Muscle layer of colon (tissue), 2 donors: Measurements from ENCODE around the gene PYGM.

ENCODE experiments used
- H3K27ac ChIP-seq: one replicate; pipeline ENCODE4 v1.7.0; 2013; ENCODE audit warnings: low read depth, mild to moderate bottlenecking, low read length, moderate library complexity
- H3K27me3 ChIP-seq, 2 donors: one replicate each; pipeline ENCODE4 v1.7.0; 2013; ENCODE audit warnings: low read length in 2 of 2, mild to moderate bottlenecking in 2 of 2; ENCODE audit not compliant: insufficient read depth in 2 of 2, control insufficient read depth in 1 of 2
- H3K36me3 ChIP-seq: one replicate; pipeline ENCODE4 v1.7.0; 2013; ENCODE audit warnings: mild to moderate bottlenecking, low read length; ENCODE audit not compliant: insufficient read depth
- H3K4me1 ChIP-seq: one replicate; pipeline ENCODE4 v1.7.0; 2013; ENCODE audit warnings: mild to moderate bottlenecking, low read length; ENCODE audit not compliant: insufficient read depth
- H3K4me3 ChIP-seq, 2 donors: one replicate each; pipeline ENCODE4 v1.7.0; 2013; ENCODE audit warnings: low read length in 2 of 2, low read depth in 1 of 2, mild to moderate bottlenecking in 1 of 2, moderate library complexity in 1 of 2
- H3K9ac ChIP-seq: one replicate; pipeline ENCODE4 v1.7.0; 2013; ENCODE audit warnings: low read length
- H3K9me3 ChIP-seq: one replicate; pipeline ENCODE4 v1.7.0; 2013; ENCODE audit warnings: mild to moderate bottlenecking, low read length
- donor health status: abdominal sarcoma.
- donor health status: Adenocarcinoma of cecum.

Gene PYGM

GRCh38 chr11:64735725-64736259 lies 24.0 kb downstream of the PYGM start:
- Histone ChIP-seq H3K27me3 (no peaks in the 10 kb centered on the region), H3K4me3 (no peak overlapping the region), H3K9me3 (no peaks in the 10 kb centered on the region), H3K27ac (no peak overlapping the region), H3K36me3 (peaks cover 39% of the 10 kb centered on the region), H3K4me1 (no peaks in the 10 kb centered on the region), H3K9ac (no peak overlapping the region)

- Histone ChIP-seq H3K27me3 (no peaks in the 10 kb centered on the region), H3K4me1 (no peaks in the 10 kb centered on the region), H3K27ac (no peak overlapping the region), H3K36me3 (peaks cover 44% of the 10 kb centered on the region), H3K9ac (no peak overlapping the region), H3K9me3 (no peaks in the 10 kb centered on the region), H3K4me3 (no peak overlapping the region)
These were observed 24.7 kb downstream of the PYGM start for GRCh38 chr11:64734811-64735724.

DNA sequence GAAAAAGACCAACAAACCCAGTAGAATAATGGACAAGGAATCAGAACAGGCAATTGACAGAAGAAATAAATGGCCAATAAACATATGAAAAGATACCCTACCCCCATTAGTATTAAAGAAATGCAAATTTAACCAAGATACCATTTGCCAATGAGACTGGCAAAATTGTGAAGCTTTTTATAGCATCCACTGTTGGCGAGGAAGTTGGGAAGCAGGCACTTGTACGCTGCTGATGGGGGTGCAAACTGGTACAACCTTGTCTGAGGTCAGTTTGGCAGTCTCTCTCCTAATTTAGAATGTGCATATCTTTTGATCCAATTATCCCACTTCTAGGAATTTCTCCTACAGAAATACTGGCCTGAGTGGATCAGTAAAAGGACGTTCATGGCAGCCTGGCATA lies 28.2 kb downstream of the PYGM start:
- no peak overlapping the region for H3K27ac ChIP-seq
- peaks cover 41% of the 10 kb centered on the region for H3K36me3 ChIP-seq

GRCh38 chr11:64729851-64730382 lies 29.9 kb downstream of the PYGM start:
- Histone ChIP-seq H3K36me3 (peaks cover 24% of the 10 kb centered on the region), H3K9ac (no peak overlapping the region), H3K9me3 (no peaks in the 10 kb centered on the region), H3K27ac (no peak overlapping the region), H3K27me3 (no peaks in the 10 kb centered on the region), H3K4me1 (no peaks in the 10 kb centered on the region), H3K4me3 (no peak overlapping the region)

More for the DNA sequence above, 28.2 kb downstream of the PYGM start:
- H3K9ac ChIP-seq, result no peak overlapping the region
- H3K9me3 ChIP-seq, result no peaks in the 10 kb centered on the region
- H3K4me1 ChIP-seq, result no peaks in the 10 kb centered on the region
- no peaks in the 10 kb centered on the region for H3K27me3 ChIP-seq
- H3K4me3 ChIP-seq, result no peak overlapping the region

- H3K27ac ChIP-seq, result no peak overlapping the region
- H3K9ac ChIP-seq, result no peak overlapping the region
- no peak overlapping the region for H3K4me3 ChIP-seq
- peaks cover 17% of the 10 kb centered on the region for H3K36me3 ChIP-seq
- H3K4me1 ChIP-seq, result no peaks in the 10 kb centered on the region
- H3K9me3 ChIP-seq, result no peaks in the 10 kb centered on the region
- no peaks in the 10 kb centered on the region for H3K27me3 ChIP-seq
These were observed 30.9 kb downstream of the PYGM start for GRCh38 chr11:64728757-64729365.

DNA sequence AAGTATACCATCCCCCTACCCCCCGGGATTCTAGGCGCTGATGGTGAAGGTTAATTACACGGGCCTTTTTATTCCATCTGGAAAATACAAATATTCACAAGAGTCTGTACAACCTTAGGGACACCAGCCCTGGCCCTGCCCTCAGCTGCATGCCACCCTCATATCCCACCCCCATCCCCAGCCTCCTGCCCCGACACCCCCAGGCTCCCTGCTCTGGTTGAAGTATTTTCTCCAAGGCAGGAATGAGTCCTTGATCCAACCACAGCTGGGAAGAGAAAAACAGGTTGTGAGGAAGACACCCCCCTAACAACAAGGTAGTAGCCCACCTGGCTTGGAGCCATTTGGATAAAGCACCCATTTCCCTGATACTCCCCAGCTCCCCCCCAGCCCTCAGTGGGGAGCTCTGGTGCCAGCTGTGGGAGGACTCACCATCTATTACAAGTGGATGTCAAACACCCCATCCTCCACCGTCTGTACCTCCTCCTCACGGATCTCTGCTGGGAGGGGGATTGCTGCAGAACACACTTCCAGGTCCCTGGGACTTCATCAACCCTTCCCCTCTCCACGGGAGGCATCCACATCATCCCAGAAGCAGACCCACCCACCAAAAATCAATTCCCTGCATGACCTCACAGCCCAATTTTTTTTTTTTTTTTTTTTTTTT lies 32.8 kb downstream of the PYGM start:
- peaks cover 0 to 5% of the 10 kb centered on the region in 2 donors for H3K27me3 ChIP-seq
- H3K27ac ChIP-seq, result no peak overlapping the region
- no peak overlapping the region for H3K4me3 ChIP-seq
- H3K9ac ChIP-seq, result no peak overlapping the region
- peaks cover 16% of the 10 kb centered on the region for H3K36me3 ChIP-seq
- H3K9me3 ChIP-seq, result no peaks in the 10 kb centered on the region
- no peaks in the 10 kb centered on the region for H3K4me1 ChIP-seq

GRCh38 chr11:64726211-64726641 lies 33.5 kb downstream of the PYGM start:
- Histone ChIP-seq H3K9me3 (no peaks in the 10 kb centered on the region), H3K27me3 (peaks cover 0 to 13% of the 10 kb centered on the region in 2 donors), H3K4me3 (no peak overlapping the region), H3K9ac (no peak overlapping the region), H3K27ac (no peak overlapping the region), H3K4me1 (no peaks in the 10 kb centered on the region), H3K36me3 (peaks cover 11% of the 10 kb centered on the region)

- Histone ChIP-seq H3K27me3 (peaks cover 0 to 25% of the 10 kb centered on the region in 2 donors), H3K27ac (no peak overlapping the region), H3K4me3 (no peak overlapping the region)
These were observed 34.8 kb downstream of the PYGM start for GRCh38 chr11:64724863-64725532.

DNA sequence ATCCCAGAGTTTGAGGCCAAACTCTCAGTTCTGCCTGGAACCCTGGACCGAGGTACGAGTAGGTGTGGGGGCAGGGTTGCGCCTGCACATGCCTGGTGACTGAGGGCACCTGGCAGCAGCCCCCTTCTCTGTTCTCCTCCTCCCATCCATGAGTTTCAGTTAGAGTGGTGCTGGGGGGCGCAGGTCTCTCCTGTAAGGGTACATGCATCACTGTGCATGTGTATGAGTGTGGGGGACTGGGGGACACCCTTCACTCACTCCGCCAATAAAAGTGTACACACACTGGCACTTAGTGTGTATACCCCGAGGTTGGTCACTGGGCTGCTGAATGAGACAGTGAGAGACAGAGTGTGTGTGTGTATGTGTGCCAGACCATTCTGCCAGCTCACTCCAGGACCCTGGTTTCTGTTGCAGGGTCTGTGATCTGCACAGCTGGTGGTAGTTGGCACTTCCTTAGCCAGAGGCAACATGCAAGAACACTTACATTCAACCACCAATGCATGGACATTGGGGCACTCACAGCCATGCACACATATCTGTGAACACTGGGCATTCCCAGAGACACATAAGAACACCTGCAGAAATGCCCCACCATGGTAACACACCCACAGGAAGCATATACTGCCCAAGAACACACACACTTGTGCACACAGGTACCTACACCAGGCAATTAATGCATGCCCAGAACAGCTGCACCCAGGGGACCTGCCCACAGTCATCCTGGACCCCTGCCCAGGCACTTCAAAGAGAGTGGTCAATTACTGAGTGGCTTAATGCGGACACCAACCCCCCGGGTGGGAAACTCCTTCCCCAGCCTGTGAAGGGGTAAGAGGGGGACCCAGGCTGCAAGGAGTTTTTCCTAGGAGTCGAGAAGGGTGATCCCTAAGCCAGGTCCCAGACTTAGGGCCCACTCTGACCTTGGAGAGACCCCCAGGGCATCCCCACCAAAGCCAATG lies 35.6 kb downstream of the PYGM start:
- H3K9ac ChIP-seq, result no peak overlapping the region

More at GRCh38 chr11:64724863-64725532, 34.8 kb downstream of the PYGM start:
- peaks cover 5% of the 10 kb centered on the region for H3K36me3 ChIP-seq
- no peaks in the 10 kb centered on the region for H3K9me3 ChIP-seq
- H3K4me1 ChIP-seq, result no peaks in the 10 kb centered on the region
- H3K9ac ChIP-seq, result no peak overlapping the region

More for the DNA sequence above, 35.6 kb downstream of the PYGM start:
- Histone ChIP-seq H3K4me3 (no peak overlapping the region), H3K36me3 (peaks cover 5% of the 10 kb centered on the region), H3K9me3 (no peaks in the 10 kb centered on the region), H3K27ac (no peak overlapping the region), H3K27me3 (peaks cover under 1 to 26% of the 10 kb centered on the region in 2 donors), H3K4me1 (no peaks in the 10 kb centered on the region)
